ENCODE measurements around the gene ITGAD.

Gene ITGAD

DNA sequence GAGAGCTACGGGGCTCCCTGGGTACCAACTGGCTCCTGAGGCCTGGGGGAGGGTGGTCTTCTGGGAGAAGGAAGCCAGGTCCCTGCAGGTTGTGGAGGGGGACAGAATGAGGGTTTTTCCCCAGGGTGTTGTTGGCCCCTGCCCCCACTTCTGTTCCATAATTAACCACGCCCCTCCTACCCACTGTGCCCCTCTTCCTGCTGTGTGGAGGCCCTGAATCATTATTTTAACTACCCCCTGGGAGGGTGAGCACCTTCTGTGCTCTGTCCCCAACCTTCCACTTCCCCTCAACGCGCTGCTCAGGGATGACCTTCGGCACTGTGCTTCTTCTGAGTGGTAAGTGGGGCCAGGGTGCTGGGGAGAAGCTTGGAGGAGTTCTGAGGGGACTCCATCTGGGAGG, at the start of gene ITGAD:
Gene ITGAD (plus strand): TSS at position 280 of the 400 bp plus-strand sequence. CDS start 26 bp downstream, at position 306.
- H3F3A ChIP-seq (ENCODE audit: insufficient read depth, low read length), result no peaks in the 10 kb centered on the region
- H3K4me2 ChIP-seq (ENCODE audit: low read length), result no peak within 1 kb of the TSS
- H3K4me1 ChIP-seq (ENCODE audit: insufficient read depth, low read length, severe bottlenecking), result no peaks in the 10 kb centered on the region
- H3K79me2 ChIP-seq (ENCODE audit: insufficient read depth, low read length), result no peaks in the 10 kb centered on the region
- H3K9ac ChIP-seq (ENCODE audit: low read length), result no peak within 1 kb of the TSS
- no peak within 1 kb of the TSS for H3K27ac ChIP-seq (ENCODE audit: low read depth, low read length, poor library complexity, severe bottlenecking)
- no peak within 1 kb of the TSS for H2AFZ ChIP-seq (ENCODE audit: low read length)
- no peak within 1 kb of the TSS for H3K4me3 ChIP-seq (ENCODE audit: low read depth, low read length, poor library complexity, severe bottlenecking)
- no peaks in the 10 kb centered on the region for H3K9me2 ChIP-seq (ENCODE audit: low read depth, low read length)
- H3K27me3 ChIP-seq (ENCODE audit: insufficient read depth, low read length), result no peaks in the 10 kb centered on the region
- no peaks in the 10 kb centered on the region for H3K36me3 ChIP-seq (ENCODE audit: insufficient read depth, low read length)
- TF ChIP-seq, protein P1, sequence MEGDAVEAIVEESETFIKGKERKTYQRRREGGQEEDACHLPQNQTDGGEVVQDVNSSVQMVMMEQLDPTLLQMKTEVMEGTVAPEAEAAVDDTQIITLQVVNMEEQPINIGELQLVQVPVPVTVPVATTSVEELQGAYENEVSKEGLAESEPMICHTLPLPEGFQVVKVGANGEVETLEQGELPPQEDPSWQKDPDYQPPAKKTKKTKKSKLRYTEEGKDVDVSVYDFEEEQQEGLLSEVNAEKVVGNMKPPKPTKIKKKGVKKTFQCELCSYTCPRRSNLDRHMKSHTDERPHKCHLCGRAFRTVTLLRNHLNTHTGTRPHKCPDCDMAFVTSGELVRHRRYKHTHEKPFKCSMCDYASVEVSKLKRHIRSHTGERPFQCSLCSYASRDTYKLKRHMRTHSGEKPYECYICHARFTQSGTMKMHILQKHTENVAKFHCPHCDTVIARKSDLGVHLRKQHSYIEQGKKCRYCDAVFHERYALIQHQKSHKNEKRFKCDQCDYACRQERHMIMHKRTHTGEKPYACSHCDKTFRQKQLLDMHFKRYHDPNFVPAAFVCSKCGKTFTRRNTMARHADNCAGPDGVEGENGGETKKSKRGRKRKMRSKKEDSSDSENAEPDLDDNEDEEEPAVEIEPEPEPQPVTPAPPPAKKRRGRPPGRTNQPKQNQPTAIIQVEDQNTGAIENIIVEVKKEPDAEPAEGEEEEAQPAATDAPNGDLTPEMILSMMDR (IDR thresholded peaks at IDR 0.05; ENCODE audit: low read length), result no peak
- H3K9me3 ChIP-seq (ENCODE audit: low read length), result no peaks in the 10 kb centered on the region
- no peaks in the 10 kb centered on the region for H4K20me1 ChIP-seq (ENCODE audit: insufficient read depth, low read length)

DNA sequence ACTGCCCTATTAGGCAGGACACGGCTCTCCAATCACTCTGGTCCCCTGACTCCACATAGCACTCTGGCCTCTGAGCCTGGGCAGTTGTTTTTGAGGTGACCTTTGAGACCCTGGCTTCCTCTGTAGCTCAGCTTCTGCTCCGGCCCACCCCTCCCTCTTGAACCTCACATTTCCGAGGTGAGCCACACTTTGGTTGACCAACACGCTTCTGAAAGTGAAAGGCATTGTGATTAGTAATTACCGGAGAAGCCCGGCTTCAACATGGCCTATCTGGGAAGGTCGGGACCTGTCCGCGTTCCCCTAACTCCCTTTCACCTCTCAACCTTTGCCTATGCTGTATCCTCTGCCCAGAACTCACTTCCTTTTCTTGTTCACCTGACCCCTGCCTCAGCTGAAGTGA, 48.4 kb upstream of the ITGAD start:
- Histone ChIP-seq H4K20me1 (ENCODE audit: insufficient read depth, low read length) (no peaks in the 10 kb centered on the region), H3K4me3 (ENCODE audit: low read depth, low read length, poor library complexity, severe bottlenecking) (no peak overlapping the region), H3K36me3 (ENCODE audit: insufficient read depth, low read length) (no peaks in the 10 kb centered on the region), H3K4me1 (ENCODE audit: insufficient read depth, low read length, severe bottlenecking) (no peaks in the 10 kb centered on the region), H3K27me3 (ENCODE audit: insufficient read depth, low read length) (no peaks in the 10 kb centered on the region), H2AFZ (ENCODE audit: low read length) (no peak overlapping the region), H3K4me2 (ENCODE audit: low read length) (no peak overlapping the region), H3K9me2 (ENCODE audit: low read depth, low read length) (no peaks in the 10 kb centered on the region), H3K9ac (ENCODE audit: low read length) (no peak overlapping the region), H3K79me2 (ENCODE audit: insufficient read depth, low read length) (no peaks in the 10 kb centered on the region), H3F3A (ENCODE audit: insufficient read depth, low read length) (no peaks in the 10 kb centered on the region), H3K27ac (ENCODE audit: low read depth, low read length, poor library complexity, severe bottlenecking) (no peak overlapping the region), H3K9me3 (ENCODE audit: low read length) (no peaks in the 10 kb centered on the region)
- TF ChIP-seq EZH2 (IDR thresholded peaks at IDR 0.05; ENCODE audit: borderline replicate concordance, low read length), result no peak
- TF ChIP-seq, protein P1 (IDR thresholded peaks at IDR 0.05; ENCODE audit: low read length), result no peak

DNA sequence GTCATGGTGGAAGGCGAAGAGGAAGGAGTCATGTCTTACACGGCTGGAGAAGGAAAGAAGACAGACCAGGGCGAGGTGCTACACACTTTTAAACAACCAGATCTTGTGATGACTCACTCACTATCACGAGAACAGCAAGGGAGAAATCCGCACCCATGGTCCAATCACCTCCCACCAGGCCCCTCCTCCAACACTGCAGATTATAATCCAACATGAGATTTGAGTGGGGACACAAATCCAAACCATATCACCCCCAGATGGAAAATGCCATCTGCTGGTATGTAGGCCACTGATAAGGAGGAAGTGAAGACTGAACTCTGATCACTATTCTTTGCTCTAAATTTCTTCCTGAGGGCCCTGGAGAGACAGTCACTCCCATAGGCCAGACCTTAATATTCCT, 45.7 kb upstream of the ITGAD start:
- no peak overlapping the region for H3K4me3 ChIP-seq (ENCODE audit: low read depth, low read length, poor library complexity, severe bottlenecking)
- H3K27me3 ChIP-seq (ENCODE audit: insufficient read depth, low read length), result 0 out of 2 replicates have a peak, but pooled peaks cover 7% of the 10 kb centered on the region
- no peaks in the 10 kb centered on the region for H3K4me1 ChIP-seq (ENCODE audit: insufficient read depth, low read length, severe bottlenecking)
- no peak overlapping the region for H3K4me2 ChIP-seq (ENCODE audit: low read length)
- H3K27ac ChIP-seq (ENCODE audit: low read depth, low read length, poor library complexity, severe bottlenecking), result no peak overlapping the region
- no peaks in the 10 kb centered on the region for H3K9me3 ChIP-seq (ENCODE audit: low read length)
- no peaks in the 10 kb centered on the region for H3K36me3 ChIP-seq (ENCODE audit: insufficient read depth, low read length)
- TF ChIP-seq, protein P1 (IDR thresholded peaks at IDR 0.05; ENCODE audit: low read length), result no peak
- no peak for TF ChIP-seq EZH2 (IDR thresholded peaks at IDR 0.05; ENCODE audit: borderline replicate concordance, low read length)
- no peaks in the 10 kb centered on the region for H3K79me2 ChIP-seq (ENCODE audit: insufficient read depth, low read length)
- no peak overlapping the region for H2AFZ ChIP-seq (ENCODE audit: low read length)
- no peak overlapping the region for H3K9ac ChIP-seq (ENCODE audit: low read length)
- H3K9me2 ChIP-seq (ENCODE audit: low read depth, low read length), result no peaks in the 10 kb centered on the region
- no peaks in the 10 kb centered on the region for H4K20me1 ChIP-seq (ENCODE audit: insufficient read depth, low read length)
- no peaks in the 10 kb centered on the region for H3F3A ChIP-seq (ENCODE audit: insufficient read depth, low read length)

Measured in OCI-LY1 (cell line).